ENCODE results near the gene MYB. TPM values are rescaled to one million over a fixed set of nuclear protein-coding genes. Genes with fewer than 3 reads are reported as not detected.

Gene MYB
- total and polyA plus RNA-seq, 2 experiments from 2014 or later: 0.17 to 0.36 TPM

DNA sequence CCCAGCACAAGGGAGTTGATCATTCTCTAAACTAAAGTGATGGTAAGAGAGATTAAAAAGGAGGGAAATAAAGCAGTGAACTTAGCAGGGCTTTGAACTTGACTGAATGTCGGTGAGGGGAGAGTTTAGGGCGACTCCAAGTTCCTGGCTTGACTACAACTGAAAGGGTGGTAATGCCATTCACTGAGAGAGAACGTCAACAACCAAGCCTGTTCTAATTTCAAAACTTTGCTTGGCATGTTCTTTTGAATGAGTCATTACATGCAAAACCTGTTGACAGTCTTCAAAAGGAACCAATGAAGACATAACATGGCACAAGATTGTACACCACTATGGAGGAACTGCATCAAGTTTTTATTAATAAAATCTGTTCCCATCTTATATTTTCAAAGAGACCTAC lies 10.3 kb upstream of the MYB start:
- no peak overlapping the region for H3K27ac ChIP-seq
- H3K79me2 ChIP-seq: no peaks in the 10 kb centered on the region
- no peak for DNase-seq (ENCODE audit: low spot score)
- TF ChIP-seq EZH2 (IDR thresholded peaks at IDR 0.05; ENCODE audit: borderline replicate concordance) (no peak), EZH2phosphoT487 (IDR thresholded peaks at IDR 0.05; ENCODE audit: low read depth, severe bottlenecking, unreplicated experiment) (no peak)
- TF ChIP-seq, protein P1, sequence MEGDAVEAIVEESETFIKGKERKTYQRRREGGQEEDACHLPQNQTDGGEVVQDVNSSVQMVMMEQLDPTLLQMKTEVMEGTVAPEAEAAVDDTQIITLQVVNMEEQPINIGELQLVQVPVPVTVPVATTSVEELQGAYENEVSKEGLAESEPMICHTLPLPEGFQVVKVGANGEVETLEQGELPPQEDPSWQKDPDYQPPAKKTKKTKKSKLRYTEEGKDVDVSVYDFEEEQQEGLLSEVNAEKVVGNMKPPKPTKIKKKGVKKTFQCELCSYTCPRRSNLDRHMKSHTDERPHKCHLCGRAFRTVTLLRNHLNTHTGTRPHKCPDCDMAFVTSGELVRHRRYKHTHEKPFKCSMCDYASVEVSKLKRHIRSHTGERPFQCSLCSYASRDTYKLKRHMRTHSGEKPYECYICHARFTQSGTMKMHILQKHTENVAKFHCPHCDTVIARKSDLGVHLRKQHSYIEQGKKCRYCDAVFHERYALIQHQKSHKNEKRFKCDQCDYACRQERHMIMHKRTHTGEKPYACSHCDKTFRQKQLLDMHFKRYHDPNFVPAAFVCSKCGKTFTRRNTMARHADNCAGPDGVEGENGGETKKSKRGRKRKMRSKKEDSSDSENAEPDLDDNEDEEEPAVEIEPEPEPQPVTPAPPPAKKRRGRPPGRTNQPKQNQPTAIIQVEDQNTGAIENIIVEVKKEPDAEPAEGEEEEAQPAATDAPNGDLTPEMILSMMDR (IDR thresholded peaks at IDR 0.05; ENCODE audit: poor library complexity): no peak
- WGBS (ENCODE audit: low lambda C conversion rate, missing lambda C conversion rate): 80% methylated on average over 3 of the region's 3 CpGs
- H3K36me3 ChIP-seq (replicated peaks; ENCODE audit: insufficient read depth, low read depth): no peaks in the 10 kb centered on the region
- H3K9me2 ChIP-seq (replicated peaks; ENCODE audit: insufficient read depth): no peaks in the 10 kb centered on the region
- no peaks in the 10 kb centered on the region for H3K4me1 ChIP-seq (ENCODE audit: insufficient read depth)
- H3K27me3 ChIP-seq: no peaks in the 10 kb centered on the region
- no peaks in the 10 kb centered on the region for H4K20me1 ChIP-seq (ENCODE audit: insufficient read depth, poor library complexity, severe bottlenecking)
- no peak overlapping the region for H2AFZ ChIP-seq
- no peaks in the 10 kb centered on the region for H3K9me3 ChIP-seq (ENCODE audit: low read depth)
- no peak overlapping the region for H3K4me2 ChIP-seq
- no peak overlapping the region for H3K4me3 ChIP-seq

DNA sequence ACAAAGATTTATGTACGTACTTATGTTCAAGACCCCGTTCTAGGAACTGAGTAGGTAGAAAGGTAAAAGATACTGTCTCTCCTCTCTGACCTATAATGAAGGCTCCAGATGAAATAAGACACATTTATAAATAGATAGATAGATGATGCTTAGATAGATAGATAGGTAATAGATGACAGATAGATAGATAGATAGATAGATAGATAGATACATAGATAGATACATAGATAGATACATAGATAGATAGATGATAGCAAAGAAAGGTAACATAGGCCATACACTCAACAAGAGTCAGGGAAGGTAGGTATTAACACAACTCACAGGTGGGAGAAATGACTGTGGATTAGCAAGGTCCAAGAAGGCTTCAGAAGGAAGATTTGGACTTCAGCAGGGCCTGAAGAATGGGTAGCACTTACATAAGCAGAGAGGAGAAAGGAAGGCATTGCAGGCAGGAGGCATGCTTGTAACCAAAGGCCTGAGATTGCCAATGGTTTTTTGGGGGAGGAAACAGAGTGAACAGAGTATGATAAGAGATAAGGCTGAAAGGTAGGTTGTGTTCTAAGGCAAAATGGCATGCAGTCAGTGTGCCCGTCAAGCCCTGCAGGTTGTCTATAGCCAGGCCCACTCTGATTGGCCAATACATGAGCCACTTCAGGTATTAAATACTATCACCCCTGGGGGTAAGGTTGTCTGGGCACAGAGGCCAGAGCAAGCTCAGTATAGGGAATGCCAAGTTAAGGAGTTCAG lies 7.7 kb upstream of the MYB start:
- Histone ChIP-seq H4K20me1 (ENCODE audit: insufficient read depth, poor library complexity, severe bottlenecking) (no peaks in the 10 kb centered on the region), H3K36me3 (replicated peaks; ENCODE audit: insufficient read depth, low read depth) (no peaks in the 10 kb centered on the region), H3K27me3 (peaks cover 6% of the 10 kb centered on the region), H3K27ac (no peak overlapping the region), H2AFZ (no peak overlapping the region), H3K9me3 (ENCODE audit: low read depth) (no peaks in the 10 kb centered on the region), H3K4me3 (no peak overlapping the region), H3K9me2 (replicated peaks; ENCODE audit: insufficient read depth) (no peaks in the 10 kb centered on the region), H3K79me2 (no peaks in the 10 kb centered on the region), H3K4me2 (no peak overlapping the region), H3K4me1 (ENCODE audit: insufficient read depth) (no peaks in the 10 kb centered on the region)
- TF ChIP-seq EZH2phosphoT487 (IDR thresholded peaks at IDR 0.05; ENCODE audit: low read depth, severe bottlenecking, unreplicated experiment): no peak
- no peak for DNase-seq (ENCODE audit: low spot score)
- WGBS (ENCODE audit: low lambda C conversion rate, missing lambda C conversion rate): 86% methylated on average over 3 of the region's 3 CpGs

DNA sequence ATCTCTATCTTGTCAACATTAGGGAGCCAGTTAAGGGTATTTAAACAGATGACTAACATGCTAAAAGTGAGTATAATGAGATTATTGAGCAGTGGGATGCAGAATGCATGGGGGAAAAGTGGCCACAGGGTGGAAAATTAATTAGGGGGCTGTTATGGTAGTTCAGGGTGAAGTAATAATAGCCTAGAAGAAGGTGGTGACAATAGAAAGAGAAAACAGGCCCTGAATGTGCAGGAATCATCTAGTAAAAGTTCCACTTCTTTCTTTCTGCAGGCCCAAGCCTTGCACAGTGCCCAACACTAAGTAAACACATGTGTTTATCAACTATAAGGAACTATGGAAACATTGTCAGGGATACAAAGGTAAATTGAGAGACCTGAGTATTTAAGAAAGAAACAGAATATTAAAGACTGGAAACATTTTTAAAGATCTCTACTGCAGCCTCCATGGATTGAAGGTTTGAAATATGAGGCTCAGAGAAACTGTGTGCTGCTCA lies 7.1 kb upstream of the MYB start:
- no peak overlapping the region for H3K4me2 ChIP-seq
- TF ChIP-seq EZH2 (IDR thresholded peaks at IDR 0.05; ENCODE audit: borderline replicate concordance) (no peak), EZH2phosphoT487 (IDR thresholded peaks at IDR 0.05; ENCODE audit: low read depth, severe bottlenecking, unreplicated experiment) (no peak)
- TF ChIP-seq, protein P1 (IDR thresholded peaks at IDR 0.05; ENCODE audit: poor library complexity): no peak
- no peaks in the 10 kb centered on the region for H3K36me3 ChIP-seq (replicated peaks; ENCODE audit: insufficient read depth, low read depth)
- DNase-seq (ENCODE audit: low spot score): no peak
- no peak overlapping the region for H2AFZ ChIP-seq
- H3K79me2 ChIP-seq: no peaks in the 10 kb centered on the region
- H3K27ac ChIP-seq: no peak overlapping the region
- no peaks in the 10 kb centered on the region for H3K9me2 ChIP-seq (replicated peaks; ENCODE audit: insufficient read depth)
- no peak overlapping the region for H3K4me3 ChIP-seq
- H4K20me1 ChIP-seq (ENCODE audit: insufficient read depth, poor library complexity, severe bottlenecking): no peaks in the 10 kb centered on the region
- peaks cover 6% of the 10 kb centered on the region for H3K27me3 ChIP-seq
- H3K4me1 ChIP-seq (ENCODE audit: insufficient read depth): no peaks in the 10 kb centered on the region
- no peaks in the 10 kb centered on the region for H3K9me3 ChIP-seq (ENCODE audit: low read depth)

DNA sequence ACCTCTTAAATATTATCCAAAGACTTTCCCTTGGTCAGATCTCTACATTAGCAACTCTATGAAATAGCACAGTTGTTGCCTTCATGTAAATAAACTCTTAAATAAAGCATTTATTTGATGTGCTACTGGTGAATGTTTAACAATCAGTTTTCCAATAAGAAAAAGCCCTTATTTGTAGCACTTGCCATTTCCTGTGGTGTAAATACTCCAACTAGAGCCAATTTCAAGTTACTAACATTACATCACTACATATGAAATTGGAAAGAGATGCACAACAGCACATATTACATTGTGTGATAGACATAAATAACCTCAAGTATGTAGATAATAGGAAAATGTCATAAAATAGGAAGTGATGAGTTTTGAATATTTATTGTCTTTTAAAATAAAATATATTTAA lies 5.0 kb upstream of the MYB start:
- no peaks in the 10 kb centered on the region for H3K4me1 ChIP-seq (ENCODE audit: insufficient read depth)
- no peaks in the 10 kb centered on the region for H3K9me3 ChIP-seq (ENCODE audit: low read depth)
- H3K27ac ChIP-seq: no peak overlapping the region
- H3K4me2 ChIP-seq: no peak overlapping the region
- DNase-seq (ENCODE audit: low spot score): no peak
- no peak for TF ChIP-seq EZH2phosphoT487 (IDR thresholded peaks at IDR 0.05; ENCODE audit: low read depth, severe bottlenecking, unreplicated experiment)
- TF ChIP-seq EZH2 (IDR thresholded peaks at IDR 0.05; ENCODE audit: borderline replicate concordance): no peak
- TF ChIP-seq, protein P1 (IDR thresholded peaks at IDR 0.05; ENCODE audit: poor library complexity): no peak
- no peaks in the 10 kb centered on the region for H3K79me2 ChIP-seq
- peaks cover 6% of the 10 kb centered on the region for H3K27me3 ChIP-seq
- no peaks in the 10 kb centered on the region for H4K20me1 ChIP-seq (ENCODE audit: insufficient read depth, poor library complexity, severe bottlenecking)
- no peak overlapping the region for H2AFZ ChIP-seq
- H3K9me2 ChIP-seq (replicated peaks; ENCODE audit: insufficient read depth): no peaks in the 10 kb centered on the region
- H3K36me3 ChIP-seq (replicated peaks; ENCODE audit: insufficient read depth, low read depth): no peaks in the 10 kb centered on the region
- no peak overlapping the region for H3K4me3 ChIP-seq

All from hepatocyte (in vitro differentiated cells).